Measurements from ENCODE around the gene ZHX3. TPM values are rescaled to one million over a fixed set of nuclear protein-coding genes. Genes with fewer than 3 reads are reported as not detected.

The ZHX3 gene
- total and polyA plus RNA-seq, 5 experiments from 2014 or later, result 3.3 to 14.4 (median 10.4) TPM

GRCh38 chr20:41300383-41300782 lies 17.1 kb downstream of the ZHX3 start:
- DNase-seq (no peak), ATAC-seq (no peak)
- H3K9me3 Mint-ChIP-seq, result no peaks in the 10 kb centered on the region
- H3K4me1 Mint-ChIP-seq, result peaks cover 0 to 5% (median 0%) of the 10 kb centered on the region in 4 donors
- no peak overlapping the region for H3K4me3 Mint-ChIP-seq
- peak overlapping the region in 1 of 10 donors; percentile 14 for H3K27ac Mint-ChIP-seq
- H3K27me3 Mint-ChIP-seq, result no peaks in the 10 kb centered on the region
- POLR2A ChIA-PET, result interaction anchor here (0.6 kb wide), 1 partner anchor 13 kb away, joined by 4 read pairs; no protein-coding TSS in a partner anchor
- H3K36me3 Mint-ChIP-seq, result no peaks in the 10 kb centered on the region

- Mint-ChIP-seq H3K27me3 (no peaks in the 10 kb centered on the region), H3K4me3 (no peak overlapping the region), H3K27ac (no peak overlapping the region), H3K4me1 (peaks cover 0 to 5% (median 0%) of the 10 kb centered on the region in 4 donors), H3K9me3 (no peaks in the 10 kb centered on the region), H3K36me3 (no peaks in the 10 kb centered on the region)
- ATAC-seq (no peak), DNase-seq (no peak)
- POLR2A ChIA-PET, result interaction anchor here (1.0 kb wide), 1 partner anchor 11 kb away, joined by 3 read pairs; no protein-coding TSS in a partner anchor
These were observed 17.6 kb downstream of the ZHX3 start for GRCh38 chr20:41299899-41300298.

- Mint-ChIP-seq H3K9me3 (no peaks in the 10 kb centered on the region), H3K4me1 (peaks cover 0 to 8% (median 3%) of the 10 kb centered on the region in 4 donors), H3K36me3 (peaks cover 0 to 2% (median 0%) of the 10 kb centered on the region in 3 donors), H3K27me3 (no peaks in the 10 kb centered on the region), H3K4me3 (no peak overlapping the region), H3K27ac (no peak overlapping the region)
- POLR2A ChIA-PET, result no interaction called here
- no peak for DNase-seq
- ATAC-seq, result no peak
These were observed 24.1 kb downstream of the ZHX3 start for GRCh38 chr20:41293269-41294037.

GRCh38 chr20:41290804-41291389 lies 26.6 kb downstream of the ZHX3 start:
- POLR2A ChIA-PET, result interaction anchor here (0.6 kb wide), 1 partner anchor 27 kb away, joined by 3 read pairs; no protein-coding TSS in a partner anchor
- H3K4me1 Mint-ChIP-seq, result peaks cover 0 to 8% (median 1%) of the 10 kb centered on the region in 4 donors
- H3K4me3 Mint-ChIP-seq, result no peak overlapping the region
- ATAC-seq, result no peak
- peaks cover 0 to 6% (median 0%) of the 10 kb centered on the region in 5 donors for H3K27me3 Mint-ChIP-seq
- H3K36me3 Mint-ChIP-seq, result peaks cover 5 to 20% (median 14%) of the 10 kb centered on the region in 3 donors
- H3K9me3 Mint-ChIP-seq, result peaks cover 5 to 16% (median 14%) of the 10 kb centered on the region in 9 donors
- DNase-seq, result no peak
- H3K27ac Mint-ChIP-seq, result no peak overlapping the region

DNA sequence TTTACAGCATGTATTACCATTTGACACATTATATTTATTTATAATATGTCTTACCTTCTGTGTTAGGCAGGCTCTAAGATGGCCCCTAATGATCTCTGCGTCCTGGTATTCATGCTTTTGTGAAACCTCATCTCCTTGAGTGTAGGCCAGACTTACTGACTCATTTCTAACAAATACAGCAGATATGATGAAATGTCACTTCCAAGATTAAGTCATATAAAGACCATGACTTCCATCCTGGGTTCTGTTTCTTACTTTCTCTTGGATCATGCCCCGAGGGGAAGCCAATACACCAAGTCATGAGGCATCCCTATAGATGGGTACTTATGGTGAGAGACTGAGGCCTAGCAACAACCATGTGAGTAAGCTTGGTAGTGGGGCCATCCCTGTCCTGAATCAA lies 30.2 kb downstream of the ZHX3 start:
- Mint-ChIP-seq H3K27ac (no peak overlapping the region), H3K27me3 (peaks cover 0 to 6% (median 0%) of the 10 kb centered on the region in 5 donors)
- POLR2A ChIA-PET, result no interaction called here

DNA sequence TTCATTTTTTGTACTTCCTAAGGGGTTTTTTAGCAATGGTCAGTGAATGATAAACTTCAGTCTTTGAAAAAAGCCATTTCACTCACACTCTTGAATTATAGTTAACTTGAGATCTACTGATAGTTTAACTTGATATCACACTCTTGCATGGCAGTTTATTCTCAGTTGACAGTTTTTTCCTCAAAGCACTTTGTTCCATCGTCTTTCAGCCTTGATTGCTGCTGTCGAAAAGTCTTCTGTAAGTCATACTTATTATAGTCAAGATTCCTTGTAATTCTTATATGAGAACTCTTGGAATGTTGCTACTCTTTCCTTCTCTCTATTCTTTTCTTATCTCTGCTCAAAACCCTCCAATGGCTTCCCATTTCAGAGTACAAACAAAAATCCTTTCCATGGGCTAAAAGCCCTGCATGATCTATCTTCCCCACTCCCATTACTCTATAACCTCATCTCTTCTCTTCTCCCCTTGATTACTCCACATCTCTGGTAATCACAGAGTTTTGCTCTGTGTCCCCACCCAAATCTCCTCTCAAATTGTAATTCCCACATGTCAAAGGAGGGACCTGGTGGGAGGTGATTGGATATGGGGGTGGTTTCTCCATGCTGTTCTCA lies 31.2 kb downstream of the ZHX3 start:
- peaks cover 5 to 18% (median 15%) of the 10 kb centered on the region in 9 donors for H3K9me3 Mint-ChIP-seq
- ATAC-seq (no peak), DNase-seq (no peak)
- H3K27ac Mint-ChIP-seq, result peak overlapping the region in 1 of 10 donors; percentile 9
- H3K36me3 Mint-ChIP-seq, result peaks cover 7 to 20% (median 14%) of the 10 kb centered on the region in 3 donors
- no peak overlapping the region for H3K4me3 Mint-ChIP-seq
- H3K27me3 Mint-ChIP-seq, result peaks cover 0 to 6% (median 0%) of the 10 kb centered on the region in 5 donors
- POLR2A ChIA-PET, result no interaction called here
- H3K4me1 Mint-ChIP-seq, result peaks cover 0 to 8% (median 3%) of the 10 kb centered on the region in 4 donors

More for the DNA sequence above, 30.2 kb downstream of the ZHX3 start:
- H3K9me3 Mint-ChIP-seq, result peaks cover 5 to 18% (median 15%) of the 10 kb centered on the region in 9 donors
- no peak overlapping the region for H3K4me3 Mint-ChIP-seq
- H3K36me3 Mint-ChIP-seq, result peaks cover 5 to 20% (median 14%) of the 10 kb centered on the region in 3 donors
- peaks cover 0 to 8% (median 3%) of the 10 kb centered on the region in 4 donors for H3K4me1 Mint-ChIP-seq
- ATAC-seq, result no peak
- no peak for DNase-seq

- no peaks in the 10 kb centered on the region for H3K27me3 Mint-ChIP-seq
- peaks cover 0 to 2% (median 0%) of the 10 kb centered on the region in 3 donors for H3K36me3 Mint-ChIP-seq
- peaks cover 7 to 17% (median 10%) of the 10 kb centered on the region in 4 donors for H3K4me1 Mint-ChIP-seq
- no peak for ATAC-seq
- DNase-seq, result no peak
- POLR2A ChIA-PET, result no interaction called here
- H3K27ac Mint-ChIP-seq, result peak overlapping the region in 1 of 10 donors; percentile 74
- H3K9me3 Mint-ChIP-seq, result no peaks in the 10 kb centered on the region
- no peak overlapping the region for H3K4me3 Mint-ChIP-seq
These were observed 37.8 kb downstream of the ZHX3 start for GRCh38 chr20:41279546-41280225.

GRCh38 chr20:41278936-41279335 lies 38.6 kb downstream of the ZHX3 start:
- ATAC-seq (no peak), DNase-seq (no peak)
- H3K27ac Mint-ChIP-seq, result peak overlapping the region in 1 of 10 donors; percentile 74
- POLR2A ChIA-PET, result no interaction called here
- H3K9me3 Mint-ChIP-seq, result no peaks in the 10 kb centered on the region
- peaks cover 5 to 17% (median 9%) of the 10 kb centered on the region in 4 donors for H3K4me1 Mint-ChIP-seq
- no peaks in the 10 kb centered on the region for H3K27me3 Mint-ChIP-seq
- H3K4me3 Mint-ChIP-seq, result no peak overlapping the region
- peaks cover 0 to 2% (median 2%) of the 10 kb centered on the region in 3 donors for H3K36me3 Mint-ChIP-seq

GRCh38 chr20:41277049-41277448 lies 40.5 kb downstream of the ZHX3 start:
- DNase-seq (no peak), ATAC-seq (no peak)
- Mint-ChIP-seq H3K4me3 (no peak overlapping the region), H3K4me1 (peaks cover 6 to 17% (median 10%) of the 10 kb centered on the region in 4 donors), H3K27me3 (no peaks in the 10 kb centered on the region), H3K9me3 (no peaks in the 10 kb centered on the region), H3K27ac (peak overlapping the region in 3 of 10 donors; percentile 37 to 92 (median 88)), H3K36me3 (peaks cover 0 to 2% (median 2%) of the 10 kb centered on the region in 3 donors)
- POLR2A ChIA-PET, result no interaction called here

- Mint-ChIP-seq H3K36me3 (peaks cover 0 to 2% (median 0%) of the 10 kb centered on the region in 3 donors), H3K4me1 (peaks cover 6 to 17% (median 10%) of the 10 kb centered on the region in 4 donors), H3K4me3 (peak overlapping the region; percentile 47 to 80 (median 70)), H3K9me3 (no peaks in the 10 kb centered on the region), H3K27me3 (no peaks in the 10 kb centered on the region), H3K27ac (peak overlapping the region in 9 of 10 donors; percentile 22 to 92 (median 45))
- DNase-seq (peak in 2 of 10 donors; percentile 3 to 17), ATAC-seq (peak in 1 of 2 donors; percentile 49)
- POLR2A ChIA-PET, result no interaction called here
These were observed 41.2 kb downstream of the ZHX3 start for GRCh38 chr20:41276317-41276751.

DNA sequence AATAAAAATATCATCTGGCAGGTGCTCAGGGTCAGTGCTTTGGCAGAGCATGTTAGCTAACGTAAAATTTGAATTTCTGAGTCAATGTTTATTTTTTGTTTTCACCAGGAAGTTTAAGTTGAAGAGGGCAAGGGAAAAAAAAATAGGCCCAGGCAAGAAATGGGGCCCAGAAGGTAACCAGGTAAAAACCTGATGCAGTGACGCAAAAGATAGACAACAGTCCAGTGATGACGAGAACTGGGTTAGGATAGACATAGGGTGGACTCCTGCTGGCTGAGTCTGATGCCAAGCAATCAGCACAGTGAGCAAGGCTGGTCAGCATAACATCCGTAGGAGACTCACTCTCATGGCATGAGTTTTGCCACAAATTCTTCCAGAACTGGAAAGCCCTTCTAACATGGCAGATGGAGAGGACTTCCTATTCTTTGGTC lies 42.2 kb downstream of the ZHX3 start:
- no peaks in the 10 kb centered on the region for H3K27me3 Mint-ChIP-seq

DNA sequence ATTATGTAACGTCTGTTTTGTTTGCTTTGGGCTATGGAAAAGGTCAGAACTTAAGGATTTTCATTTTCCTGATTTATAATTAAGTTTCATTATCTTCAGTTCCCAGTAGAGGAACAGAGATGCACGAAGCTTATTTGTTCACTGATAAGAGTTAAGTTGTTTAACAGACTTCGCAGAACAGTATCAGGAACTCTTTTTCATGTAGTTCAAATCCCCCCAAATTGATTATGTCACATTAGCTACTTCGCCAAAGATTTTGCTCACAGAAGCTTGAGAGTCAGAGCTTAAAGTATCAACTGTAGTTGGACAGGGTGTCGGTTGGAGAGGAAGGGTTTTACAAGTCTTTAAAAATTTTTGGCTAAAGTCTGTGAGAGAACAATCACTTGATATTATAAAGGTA lies 43.4 kb downstream of the ZHX3 start:
- no peak for DNase-seq
- Mint-ChIP-seq H3K27me3 (no peaks in the 10 kb centered on the region), H3K4me1 (peaks cover 4 to 11% (median 6%) of the 10 kb centered on the region in 4 donors), H3K36me3 (peaks cover 0 to 2% (median 0%) of the 10 kb centered on the region in 3 donors), H3K27ac (peak overlapping the region in 1 of 10 donors; percentile 24), H3K9me3 (no peaks in the 10 kb centered on the region), H3K4me3 (no peak overlapping the region)
- ATAC-seq, result no peak
- POLR2A ChIA-PET, result no interaction called here

More for the DNA sequence above, 42.2 kb downstream of the ZHX3 start:
- no peak overlapping the region for H3K4me3 Mint-ChIP-seq
- POLR2A ChIA-PET, result no interaction called here
- H3K9me3 Mint-ChIP-seq, result no peaks in the 10 kb centered on the region
- peaks cover 0 to 2% (median 0%) of the 10 kb centered on the region in 3 donors for H3K36me3 Mint-ChIP-seq
- ATAC-seq (no peak), DNase-seq (no peak)
- no peak overlapping the region for H3K27ac Mint-ChIP-seq
- H3K4me1 Mint-ChIP-seq, result peaks cover 6 to 17% (median 10%) of the 10 kb centered on the region in 4 donors
